GM12872 (cell line): ENCODE measurements around the gene POLR3K.

Source experiments
- TF ChIP-seq, protein P1 (sequence below): IDR thresholded peaks from 3 replicates; pipeline ENCODE4 v1.5.1; 2011; ENCODE audit warnings: low read depth, mild to moderate bottlenecking, low read length, moderate library complexity; ENCODE audit not compliant: insufficient read depth

The POLR3K gene

DNA sequence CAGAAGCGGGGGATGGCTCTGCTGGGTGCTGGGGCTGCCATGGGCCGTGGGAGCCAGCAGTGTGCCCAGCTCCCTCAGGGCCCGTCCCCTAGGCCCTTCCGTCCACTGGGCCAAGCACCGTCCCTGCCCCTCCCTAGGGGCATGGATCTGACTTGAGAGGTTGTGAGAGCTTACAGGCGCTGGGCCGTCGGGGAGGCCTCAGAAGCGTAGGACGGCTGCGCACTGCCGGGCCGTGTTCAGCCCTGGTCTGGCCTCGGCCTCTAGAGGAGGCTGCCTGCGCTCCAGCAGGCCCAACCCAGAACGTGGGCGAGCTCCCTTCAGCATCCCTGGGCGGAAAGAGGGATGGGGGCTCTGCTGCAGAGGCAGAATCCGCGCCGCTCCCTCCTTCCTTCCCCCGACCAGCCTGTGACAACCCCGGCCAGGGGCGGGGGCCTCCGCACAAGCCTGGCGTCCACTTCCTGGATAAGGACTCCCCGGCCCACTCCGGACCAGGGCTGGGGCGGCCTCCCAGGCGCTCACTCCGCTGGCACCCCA, 23.9 kb upstream of the POLR3K start:
- TF ChIP-seq, protein P1, sequence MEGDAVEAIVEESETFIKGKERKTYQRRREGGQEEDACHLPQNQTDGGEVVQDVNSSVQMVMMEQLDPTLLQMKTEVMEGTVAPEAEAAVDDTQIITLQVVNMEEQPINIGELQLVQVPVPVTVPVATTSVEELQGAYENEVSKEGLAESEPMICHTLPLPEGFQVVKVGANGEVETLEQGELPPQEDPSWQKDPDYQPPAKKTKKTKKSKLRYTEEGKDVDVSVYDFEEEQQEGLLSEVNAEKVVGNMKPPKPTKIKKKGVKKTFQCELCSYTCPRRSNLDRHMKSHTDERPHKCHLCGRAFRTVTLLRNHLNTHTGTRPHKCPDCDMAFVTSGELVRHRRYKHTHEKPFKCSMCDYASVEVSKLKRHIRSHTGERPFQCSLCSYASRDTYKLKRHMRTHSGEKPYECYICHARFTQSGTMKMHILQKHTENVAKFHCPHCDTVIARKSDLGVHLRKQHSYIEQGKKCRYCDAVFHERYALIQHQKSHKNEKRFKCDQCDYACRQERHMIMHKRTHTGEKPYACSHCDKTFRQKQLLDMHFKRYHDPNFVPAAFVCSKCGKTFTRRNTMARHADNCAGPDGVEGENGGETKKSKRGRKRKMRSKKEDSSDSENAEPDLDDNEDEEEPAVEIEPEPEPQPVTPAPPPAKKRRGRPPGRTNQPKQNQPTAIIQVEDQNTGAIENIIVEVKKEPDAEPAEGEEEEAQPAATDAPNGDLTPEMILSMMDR, result no peak

DNA sequence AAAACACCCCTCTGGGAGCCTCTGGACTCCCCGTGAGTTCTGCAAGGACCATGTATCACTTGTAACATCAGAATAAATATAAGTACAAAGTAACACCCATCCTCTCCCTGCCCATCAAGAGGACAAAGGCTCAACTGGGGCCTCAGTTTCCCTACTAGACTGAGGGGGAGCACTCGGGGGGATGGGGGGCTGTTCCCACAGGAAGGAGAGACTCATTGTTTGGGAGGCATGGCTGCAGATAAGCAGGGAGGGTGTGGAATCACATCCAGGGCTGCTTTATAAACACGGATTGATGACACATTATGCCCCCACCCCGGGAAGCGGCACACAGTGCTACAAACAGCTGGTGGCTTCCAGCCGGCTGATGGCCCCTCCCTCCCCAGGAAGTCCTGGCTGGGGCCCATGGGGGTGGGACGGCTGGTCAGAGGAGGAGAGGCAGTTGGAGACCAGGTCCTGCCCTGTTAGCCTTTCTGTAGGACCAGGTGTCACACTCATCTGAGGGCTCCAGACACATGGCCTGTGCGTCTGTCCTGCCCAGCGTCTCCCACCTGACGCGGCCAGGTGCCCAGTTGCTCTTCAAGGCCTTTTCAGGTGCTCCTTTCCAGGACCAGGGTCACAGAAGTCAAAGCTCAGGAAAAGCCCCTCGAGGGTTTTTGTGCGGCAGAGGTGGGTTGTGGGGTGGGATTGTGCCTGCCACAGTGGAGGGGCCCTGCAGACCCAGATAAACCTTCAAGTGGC, 23.3 kb upstream of the POLR3K start:
- TF ChIP-seq, protein P1, result no peak

DNA sequence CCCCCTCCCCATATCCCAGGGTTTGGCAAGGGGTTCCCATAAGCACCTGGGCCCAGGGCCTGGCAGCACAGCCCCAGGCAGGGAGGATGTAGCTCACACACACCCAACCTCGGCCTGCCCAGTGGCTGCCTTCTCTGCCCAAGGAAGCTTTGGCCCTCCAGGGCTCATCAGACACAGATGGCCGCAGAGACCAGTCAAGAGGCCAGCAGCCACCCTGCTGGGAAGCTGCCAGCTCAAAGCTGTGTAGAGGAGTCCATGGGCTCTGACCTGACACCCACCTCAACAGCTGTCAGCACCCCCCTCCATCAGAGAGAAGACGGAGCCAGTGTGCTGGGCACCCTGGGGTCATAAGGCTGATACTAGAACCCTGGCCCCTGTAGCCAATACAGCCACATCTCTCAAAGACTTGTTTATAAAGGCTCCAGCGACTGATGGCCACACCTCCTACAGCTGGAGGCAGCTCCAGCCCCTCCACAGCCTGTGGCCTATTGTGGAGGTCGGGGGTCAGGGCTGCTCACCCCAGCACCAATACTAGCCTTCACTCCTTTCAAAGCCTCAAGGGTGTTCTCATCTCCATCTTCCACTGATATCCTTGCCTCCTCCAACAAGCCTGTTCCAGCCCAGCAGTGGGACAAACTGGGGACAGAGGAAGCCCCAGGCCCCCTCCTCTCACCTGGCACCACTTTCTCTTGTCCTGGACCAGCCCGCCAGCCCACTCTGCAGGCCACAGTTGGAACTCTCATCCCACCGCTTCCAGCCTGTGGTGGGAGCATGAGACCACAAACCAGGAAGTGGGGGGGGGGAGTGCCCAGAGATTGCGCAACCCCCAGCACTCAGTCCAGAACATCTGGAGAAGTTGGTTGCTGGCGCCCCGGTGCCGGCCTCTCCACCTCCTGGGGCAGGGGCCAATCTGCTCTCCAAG, 22.4 kb upstream of the POLR3K start:
- TF ChIP-seq, protein P1, result no peak

DNA sequence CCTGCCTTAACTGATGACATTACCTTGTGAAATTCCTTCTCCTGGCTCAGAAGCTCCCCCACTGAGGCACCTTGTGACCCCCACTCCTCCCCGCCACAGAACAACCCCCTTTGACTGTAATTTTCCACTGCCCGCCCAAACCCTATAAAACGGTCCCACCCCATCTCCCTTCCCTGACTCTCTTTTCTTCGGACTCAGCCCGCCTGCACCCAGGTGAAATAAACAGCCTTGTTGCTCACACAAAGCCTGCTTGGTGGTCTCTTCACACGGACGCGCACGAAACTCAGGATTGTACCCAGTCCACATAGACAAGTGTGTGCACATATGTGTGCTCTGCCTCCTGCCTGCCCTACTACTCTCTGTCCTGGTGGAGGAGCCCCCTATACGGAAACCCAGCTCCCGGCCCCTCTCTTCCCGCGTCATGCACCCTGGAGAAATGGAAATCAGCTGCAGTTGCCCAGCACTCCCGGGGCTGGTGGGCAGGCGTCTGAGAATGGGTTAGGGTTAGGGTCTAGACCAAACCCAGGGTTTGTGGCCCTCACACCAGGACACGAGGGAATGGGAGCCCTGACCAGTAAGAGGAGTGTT, 21.4 kb upstream of the POLR3K start:
- TF ChIP-seq, protein P1, result no peak

DNA sequence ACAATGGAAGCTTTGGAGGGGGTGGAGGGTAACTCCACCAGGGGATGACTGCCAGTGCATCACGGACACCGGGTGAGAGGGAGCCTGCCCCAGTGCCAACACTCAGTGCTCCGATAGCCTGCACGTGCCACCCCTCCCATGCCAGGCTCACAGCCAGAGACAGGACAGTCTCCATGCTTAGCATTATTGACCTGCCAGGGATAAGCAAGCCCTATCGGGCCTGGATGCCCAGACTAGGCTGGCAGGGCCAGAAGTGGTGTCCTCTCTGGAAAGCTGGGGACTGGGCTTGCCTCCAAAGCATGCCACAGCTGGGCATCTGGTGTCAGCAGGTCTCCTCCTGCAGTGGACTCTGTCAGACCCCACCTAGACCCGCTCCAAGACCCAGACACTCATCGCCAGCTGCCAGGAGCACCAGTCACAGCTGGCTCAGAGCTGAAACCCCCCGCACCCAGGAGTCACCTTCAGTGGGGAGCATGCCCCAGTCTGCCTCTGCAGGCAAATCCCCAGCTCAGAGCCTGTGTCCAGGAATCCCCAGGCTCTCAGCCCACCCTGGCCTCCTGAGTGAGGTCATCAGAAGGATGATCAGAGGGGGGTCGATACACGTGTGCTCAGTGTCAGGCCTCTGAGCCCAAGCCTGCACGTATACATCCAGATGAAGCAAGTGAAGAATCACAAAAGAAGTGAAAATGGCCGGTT, 20.8 kb upstream of the POLR3K start:
- TF ChIP-seq, protein P1, result no peak

DNA sequence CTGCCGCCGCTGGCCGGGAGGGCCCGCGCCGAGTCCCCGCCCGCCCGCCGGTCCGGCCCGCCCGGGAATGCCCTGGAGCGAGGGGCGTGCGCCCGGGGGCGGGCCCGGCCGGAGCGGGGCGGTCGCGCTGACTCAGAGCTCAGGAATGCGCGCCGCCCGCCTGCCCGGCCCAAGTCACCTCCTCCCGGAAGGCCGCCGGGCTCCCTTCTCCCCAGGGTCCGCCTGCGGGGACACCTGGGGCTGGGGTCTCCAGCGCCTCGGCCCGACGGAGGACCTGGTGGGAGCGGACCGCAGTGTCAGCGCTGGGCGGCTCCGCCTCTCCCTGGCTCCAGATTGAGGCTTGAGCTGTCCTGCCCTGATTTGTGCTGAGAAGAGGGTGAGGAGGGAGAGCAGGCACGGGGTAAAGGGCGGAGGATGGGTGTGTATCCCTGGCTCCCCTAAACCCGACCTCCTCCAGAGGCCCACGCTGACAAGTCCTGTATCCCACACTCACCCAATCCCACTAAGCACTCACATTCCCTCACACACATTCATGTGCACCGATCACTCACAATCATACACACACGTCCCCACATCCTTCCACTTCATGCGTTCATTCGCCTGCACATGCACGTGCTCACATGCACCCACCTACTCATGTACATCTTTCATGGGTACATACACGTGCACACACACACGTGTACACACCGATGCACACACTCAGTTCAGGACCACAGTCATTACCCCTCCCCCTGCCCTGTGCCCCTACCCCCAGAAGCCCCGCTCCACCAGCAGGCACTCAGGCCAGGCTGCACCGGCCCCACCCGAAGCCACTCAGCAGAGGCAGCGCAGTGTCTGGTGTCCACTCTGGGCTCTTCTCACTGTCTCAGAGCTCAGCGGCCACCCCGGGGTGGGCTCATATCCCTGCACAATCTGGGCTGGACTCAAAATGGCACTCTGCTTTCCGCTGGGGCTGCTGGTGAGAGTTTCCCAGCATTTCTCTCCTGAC, 19.4 kb upstream of the POLR3K start, which contains the start of gene RHBDF1:
RHBDF1 (minus strand) TSS at position 71 of the 988 bp plus-strand sequence. CDS start 7,616 bp downstream, outside the sequence.
- TF ChIP-seq, protein P1, result no peak
